H1 (cell line): ENCODE measurements around the gene PIK3C2G. TPM values are rescaled to one million over a fixed set of nuclear protein-coding genes. Genes with fewer than 3 reads are reported as not detected.
"Not testable (repeated sequence)": the region's sequence is repeated elsewhere in the genome, so short reads cannot be mapped to it uniquely, and the experiment has no call there.

Source experiments
- CTCF ChIA-PET: fragments of 300-600 bp; sonication (Branson Sonifier 250); formaldehyde crosslinking; loops from one replicate; lab custom pipeline; 2021; ENCODE audit not compliant: partially characterized antibody; lab: Charles Lee
- POLR2A ChIA-PET: fragments of 300-600 bp; sonication (Branson Sonifier 250); formaldehyde crosslinking; loops from one replicate; lab custom pipeline; 2021; ENCODE audit warnings: inconsistent platforms; ENCODE audit not compliant: partially characterized antibody; lab: Charles Lee
- DNase-seq, 2 experiments: peaks; one replicate each; pipeline versions ENCODE4 v3.0.0 to v3.0.0-alpha.2; 2010 to 2022; ENCODE audit warnings: low spot score in 2 of 2, low read depth in 1 of 2, mixed read lengths in 1 of 2
- FAIRE-seq: peaks from 2 replicates; lab custom pipeline; 2011; peaks lifted over from hg19 to GRCh38; lab: Jason Lieb, UNC
- H2AFZ ChIP-seq: 2 replicates; pipeline ENCODE4 v1.8.1; 2012; ENCODE audit warnings: low read length, inconsistent platforms
- H2AK5ac ChIP-seq: 2 replicates; pipeline ENCODE4 v1.6.1; 2013; ENCODE audit warnings: low read depth, low read length
- H2BK120ac ChIP-seq: replicated peaks from 2 replicates; pipeline ENCODE3; 2013; ENCODE audit warnings: low read depth, low read length, inconsistent platforms
- H2BK12ac ChIP-seq: 2 replicates; pipeline ENCODE4 v1.6.1; 2013; ENCODE audit warnings: low read depth, low read length
- H2BK15ac ChIP-seq: 2 replicates; pipeline ENCODE4 v1.6.1; 2013; ENCODE audit warnings: low read length
- H2BK20ac ChIP-seq: 2 replicates; pipeline ENCODE4 v1.6.1; 2013; ENCODE audit warnings: low read length
- H2BK5ac ChIP-seq: 2 replicates; pipeline ENCODE4 v1.6.1; 2013; ENCODE audit warnings: low read depth, low read length
- H3K14ac ChIP-seq: 2 replicates; pipeline ENCODE4 v1.6.1; 2013; ENCODE audit warnings: inconsistent platforms; ENCODE audit not compliant: insufficient read length
- H3K18ac ChIP-seq: 2 replicates; pipeline ENCODE4 v1.6.1; 2013; ENCODE audit warnings: low read length; ENCODE audit errors: extremely low read depth
- H3K23ac ChIP-seq: 2 replicates; pipeline ENCODE4 v1.6.1; 2013; ENCODE audit warnings: inconsistent platforms; ENCODE audit not compliant: insufficient read length
- H3K23me2 ChIP-seq: 2 replicates; pipeline ENCODE4 v1.6.1; 2013; ENCODE audit warnings: low read depth, low read length
- H3K27ac ChIP-seq: 2 replicates; pipeline ENCODE4 v1.6.1; 2011; ENCODE audit warnings: low read depth, low read length, inconsistent platforms
- H3K27me3 ChIP-seq, 4 experiments: replicated peaks in 1 of 4; 1 replicate in 1 of 4; 2 replicates in 3 of 4; pipeline versions ENCODE4 v1.6.1 to v1.8.1; 2011 to 2013; ENCODE audit warnings: low read length in 3 of 4, mild to moderate bottlenecking in 3 of 4, inconsistent platforms in 2 of 4, mixed read lengths in 2 of 4, moderate library complexity in 1 of 4; ENCODE audit not compliant: control insufficient read depth in 3 of 4, insufficient read depth in 3 of 4; ENCODE audit errors: extremely low read depth in 1 of 4
- H3K36me3 ChIP-seq, 4 experiments: 2 replicates each; pipeline versions ENCODE4 v1.6.1 to v1.8.1; 2011 to 2013; ENCODE audit warnings: mild to moderate bottlenecking in 4 of 4, low read length in 3 of 4, moderate library complexity in 2 of 4, control low read depth in 1 of 4, inconsistent platforms in 1 of 4; ENCODE audit not compliant: insufficient read depth in 4 of 4, control insufficient read depth in 2 of 4
- H3K4ac ChIP-seq: replicated peaks from 2 replicates; pipeline ENCODE3; 2013; ENCODE audit warnings: low read length, low read depth, mixed read lengths, inconsistent platforms; ENCODE audit not compliant: insufficient read length
- H3K4me1 ChIP-seq, 4 experiments: replicated peaks in 1 of 4; 1 replicate in 1 of 4; 2 replicates in 3 of 4; pipeline versions ENCODE4 v1.6.1 to v1.8.1; 2011 to 2013; ENCODE audit warnings: low read length in 3 of 4, inconsistent platforms in 2 of 4, mixed read lengths in 1 of 4; ENCODE audit not compliant: insufficient read depth in 4 of 4, control insufficient read depth in 3 of 4
- H3K4me2 ChIP-seq, 2 experiments: 2 replicates each; pipeline versions ENCODE4 v1.6.1 to v1.8.1; 2011 to 2013; ENCODE audit warnings: low read depth in 2 of 2, low read length in 2 of 2, control low read depth in 1 of 2, inconsistent platforms in 1 of 2, mild to moderate bottlenecking in 1 of 2; ENCODE audit not compliant: insufficient read depth in 1 of 2
- H3K4me3 ChIP-seq, 4 experiments: fragments of 200-600, 300-600 bp in 1 of 4; sonication (generic), shearing (Covaris generic), sonication (Bioruptor Twin) in 1 of 4; 2 replicates each; pipeline versions ENCODE4 v1.5.1 to v1.8.1; 2011 to 2016; ENCODE audit warnings: low read length in 4 of 4, low read depth in 3 of 4, control low read depth in 2 of 4, inconsistent platforms in 2 of 4, mild to moderate bottlenecking in 2 of 4, mixed read lengths in 1 of 4, moderate library complexity in 1 of 4; ENCODE audit not compliant: insufficient read depth in 2 of 4; ENCODE audit errors: extremely low read depth in 1 of 4
- H3K56ac ChIP-seq: replicated peaks from 2 replicates; pipeline ENCODE3; 2013; ENCODE audit warnings: low read depth, mild to moderate bottlenecking, mixed read lengths, low read length, inconsistent platforms; ENCODE audit not compliant: insufficient read length
- H3K79me1 ChIP-seq: 2 replicates; pipeline ENCODE4 v1.6.1; 2013; ENCODE audit warnings: low read depth, low read length, control low read depth
- H3K79me2 ChIP-seq, 2 experiments: 2 replicates each; pipeline versions ENCODE4 v1.6.1 to v1.8.1; 2012 to 2013; ENCODE audit warnings: low read length in 2 of 2, mild to moderate bottlenecking in 2 of 2, inconsistent platforms in 1 of 2; ENCODE audit not compliant: insufficient read depth in 2 of 2, control insufficient read depth in 1 of 2
- H3K9ac ChIP-seq, 4 experiments: replicated peaks in 1 of 4; 1 replicate in 1 of 4; 2 replicates in 3 of 4; pipeline versions ENCODE4 v1.6.1 to v1.8.1; 2011 to 2013; ENCODE audit warnings: low read depth in 3 of 4, low read length in 3 of 4, control low read depth in 2 of 4, mild to moderate bottlenecking in 2 of 4, moderate library complexity in 2 of 4, inconsistent platforms in 1 of 4; ENCODE audit errors: extremely low read depth in 1 of 4
- H3K9me3 ChIP-seq, 2 experiments: 2 replicates each; pipeline versions ENCODE4 v1.6.1 to v1.8.1; 2012 to 2013; ENCODE audit warnings: mild to moderate bottlenecking in 2 of 2, moderate library complexity in 2 of 2, control low read depth in 1 of 2, inconsistent platforms in 1 of 2, low read depth in 1 of 2, low read length in 1 of 2, mixed read lengths in 1 of 2; ENCODE audit not compliant: insufficient read depth in 2 of 2
- H4K20me1 ChIP-seq, 2 experiments: replicated peaks in 1 of 2; 2 replicates each; pipeline versions ENCODE3 to v1.8.1; 2011 to 2013; ENCODE audit warnings: inconsistent platforms in 2 of 2, low read length in 2 of 2, mild to moderate bottlenecking in 1 of 2; ENCODE audit not compliant: insufficient read depth in 2 of 2, control insufficient read depth in 1 of 2
- H4K5ac ChIP-seq: 2 replicates; pipeline ENCODE4 v1.6.1; 2013; ENCODE audit warnings: low read length, low read depth, mixed read lengths, inconsistent platforms; ENCODE audit not compliant: insufficient read length
- H4K8ac ChIP-seq: 2 replicates; pipeline ENCODE4 v1.8.0; 2013; ENCODE audit warnings: mild to moderate bottlenecking, moderate library complexity, low read length, inconsistent platforms; ENCODE audit not compliant: insufficient read depth; ENCODE audit errors: extremely low read depth
- H4K91ac ChIP-seq: replicated peaks from 2 replicates; pipeline ENCODE3; 2013; ENCODE audit warnings: low read length, mixed read lengths, inconsistent platforms; ENCODE audit not compliant: insufficient read length
- TAF7 ChIP-seq: optimal IDR thresholded peaks from 2 replicates; pipeline ENCODE3; 2011; ENCODE audit warnings: low read depth, mild to moderate bottlenecking, inconsistent platforms, low read length, moderate library complexity, borderline replicate concordance
- WGBS, 2 experiments: shearing (Covaris generic) in 1 of 2; methylation state at CpG; one replicate each; pipeline versions ENCODE4 v1.1.6 to v1.1.7; 2013 to 2015; ENCODE audit warnings: low lambda C conversion rate in 2 of 2, mixed read lengths in 2 of 2, inconsistent platforms in 1 of 2, low coverage in 1 of 2, missing lambda C conversion rate in 1 of 2; ENCODE audit not compliant: insufficient replicate concordance in 2 of 2, insufficient coverage in 1 of 2, insufficient read length in 1 of 2; ENCODE audit errors: extremely low coverage in 1 of 2, missing lambda C conversion rate in 1 of 2; 5-methylcytosine and 5-hydroxymethylcytosine counted together
- polyA plus RNA-seq, 7 experiments: library from polyadenylated mRNA; depleted of rRNA in 3 of 7; stranded (reverse) in 5 of 7; unstranded in 2 of 7; fragments of >200 nt in 5 of 7; fragments of 200-250 nt in 2 of 7; gene quantifications; 1 replicate in 5 of 7; 2 replicates in 1 of 7; 4 replicates in 1 of 7; pipeline versions ENCODE4 v1.2.1 to v1.2.3, GENCODE V29; 2011 to 2013; ENCODE audit warnings: missing spikeins in 2 of 7, mixed read lengths in 2 of 7
- total RNA-seq: library from RNA; stranded (reverse); fragmentation: NEBNext Ultra II Directional; extraction: Animal tissue kit (Norgen Biotek cat#: 25700); gene quantifications from 2 replicates; pipeline ENCODE4 v1.2.1, GENCODE V29; 2021
- TF ChIP-seq, protein P1 (sequence below), 3 experiments: IDR thresholded peaks; 1 replicate in 2 of 3; 2 replicates in 1 of 3; pipeline versions ENCODE4 v1.5.1 to v1.6.1; 2011; ENCODE audit warnings: low read length in 3 of 3, mild to moderate bottlenecking in 3 of 3, inconsistent platforms in 2 of 3, low read depth in 1 of 3, moderate library complexity in 1 of 3; ENCODE audit not compliant: insufficient read depth in 1 of 3; ENCODE audit errors: control extremely low read depth in 1 of 3

The PIK3C2G gene
- total and polyA plus RNA-seq, 2 of the 8 experiments (the other 6 are each of a cell fraction or from before 2014, with no cell fraction given), result not detected

DNA sequence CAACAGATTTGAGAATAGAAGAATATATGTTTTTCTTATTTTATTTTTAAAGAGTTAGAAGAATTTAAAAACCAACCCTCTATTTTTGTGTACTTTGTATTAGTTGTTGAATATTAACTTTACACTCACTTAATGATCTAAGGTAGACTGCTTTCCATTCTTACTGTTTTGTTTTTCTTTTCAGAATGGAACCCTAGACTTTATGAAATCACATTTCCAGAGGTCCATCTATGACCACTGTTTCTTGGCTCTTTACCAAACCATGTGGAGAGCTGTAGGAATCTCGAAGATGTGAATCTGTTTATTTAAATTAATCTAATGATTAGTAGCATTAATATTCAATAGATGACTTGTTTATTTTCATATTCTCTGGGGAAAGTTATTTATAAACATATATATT lies 7.2 kb upstream of the PIK3C2G start (continued):
- TF ChIP-seq, protein P1, sequence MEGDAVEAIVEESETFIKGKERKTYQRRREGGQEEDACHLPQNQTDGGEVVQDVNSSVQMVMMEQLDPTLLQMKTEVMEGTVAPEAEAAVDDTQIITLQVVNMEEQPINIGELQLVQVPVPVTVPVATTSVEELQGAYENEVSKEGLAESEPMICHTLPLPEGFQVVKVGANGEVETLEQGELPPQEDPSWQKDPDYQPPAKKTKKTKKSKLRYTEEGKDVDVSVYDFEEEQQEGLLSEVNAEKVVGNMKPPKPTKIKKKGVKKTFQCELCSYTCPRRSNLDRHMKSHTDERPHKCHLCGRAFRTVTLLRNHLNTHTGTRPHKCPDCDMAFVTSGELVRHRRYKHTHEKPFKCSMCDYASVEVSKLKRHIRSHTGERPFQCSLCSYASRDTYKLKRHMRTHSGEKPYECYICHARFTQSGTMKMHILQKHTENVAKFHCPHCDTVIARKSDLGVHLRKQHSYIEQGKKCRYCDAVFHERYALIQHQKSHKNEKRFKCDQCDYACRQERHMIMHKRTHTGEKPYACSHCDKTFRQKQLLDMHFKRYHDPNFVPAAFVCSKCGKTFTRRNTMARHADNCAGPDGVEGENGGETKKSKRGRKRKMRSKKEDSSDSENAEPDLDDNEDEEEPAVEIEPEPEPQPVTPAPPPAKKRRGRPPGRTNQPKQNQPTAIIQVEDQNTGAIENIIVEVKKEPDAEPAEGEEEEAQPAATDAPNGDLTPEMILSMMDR (IDR thresholded peaks at IDR 0.05; ENCODE audit: control extremely low read depth in 1 of 3, insufficient read depth in 1 of 3, low read depth in 1 of 3, low read length in 3 of 3), result no peak
- TF ChIP-seq TAF7, result no peak

DNA sequence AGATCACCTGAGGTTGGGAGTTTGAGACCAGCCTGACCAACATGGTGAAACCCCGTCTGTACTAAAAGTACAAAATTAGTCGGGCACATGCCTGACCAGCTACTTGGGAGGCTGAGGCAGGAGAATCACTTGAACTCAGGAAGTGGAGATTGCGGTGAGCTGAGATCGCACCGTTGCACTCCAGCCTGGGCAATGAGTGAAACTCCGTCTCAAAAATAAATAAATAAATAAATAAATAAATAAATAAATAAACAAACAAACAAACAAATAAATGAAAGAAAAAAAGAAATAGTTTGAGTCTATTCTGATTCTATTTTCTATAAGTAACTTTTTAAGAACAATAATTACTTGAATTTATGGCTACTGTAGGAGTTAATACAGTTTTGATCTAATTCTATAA lies 6.3 kb upstream of the PIK3C2G start:
- H3K79me2 ChIP-seq, H3K4me1 ChIP-seq, H3K27ac ChIP-seq, H2AK5ac ChIP-seq, H3K4ac ChIP-seq, H4K8ac ChIP-seq, H2BK5ac ChIP-seq, H3K4me2 ChIP-seq, H3K27me3 ChIP-seq, H3K23ac ChIP-seq, H3K4me3 ChIP-seq, H3K79me1 ChIP-seq, H3K36me3 ChIP-seq, DNase-seq, H3K9ac ChIP-seq, POLR2A ChIA-PET, H3K23me2 ChIP-seq, H3K56ac ChIP-seq, H4K91ac ChIP-seq, FAIRE-seq, H4K5ac ChIP-seq, H2BK12ac ChIP-seq, H3K14ac ChIP-seq, H3K9me3 ChIP-seq, H2BK120ac ChIP-seq, H2BK15ac ChIP-seq, H3K18ac ChIP-seq, H2BK20ac ChIP-seq, H2AFZ ChIP-seq, H4K20me1 ChIP-seq: not testable (repeated sequence)
- WGBS, 2 experiments, result 91% methylated on average over 6 of the region's 6 CpGs; no CpG with 5 or more reads in 1 of the 2 experiments
- CTCF ChIA-PET, result interaction anchor here (1.2 to 8.1 kb wide), 2 partner anchors 9 to 65 kb away, joined by 4 to 53 read pairs; no protein-coding TSS in a partner anchor
